ENCODE measurements around the gene MBNL1.

GRCh38 chr3:152330559-152330958 lies 61.8 kb downstream of the MBNL1 start:
- TF ChIP-seq BRCA1 (CRISPR knock-in tag; IDR thresholded peaks at IDR 0.05), result no peak
- no peak for TF ChIP-seq MXD4 (CRISPR knock-in tag; IDR thresholded peaks at IDR 0.05)
- TF ChIP-seq MXI1 (IDR thresholded peaks at IDR 0.05; ENCODE audit: borderline replicate concordance, low read depth, low read length), result no peak
- no peak for TF ChIP-seq PCBP1 (IDR thresholded peaks at IDR 0.05; ENCODE audit: borderline replicate concordance, low read depth, low read length)
- TF ChIP-seq RBAK (CRISPR knock-in tag; IDR thresholded peaks at IDR 0.05), result no peak
- TF ChIP-seq HCFC1 (IDR thresholded peaks at IDR 0.05; ENCODE audit: low read depth, low read length), result no peak
- no peak for TF ChIP-seq ZNF530 (CRISPR knock-in tag; IDR thresholded peaks at IDR 0.05; ENCODE audit: low read depth)
- TF ChIP-seq ELF1 (CRISPR knock-in tag; IDR thresholded peaks at IDR 0.05), result no peak
- no peak for TF ChIP-seq POLR2AphosphoS5 (IDR thresholded peaks at IDR 0.05; ENCODE audit: low read depth, low read length)
- no peak for TF ChIP-seq FOXM1 (CRISPR knock-in tag; IDR thresholded peaks at IDR 0.05)
- TF ChIP-seq MYC (CRISPR knock-in tag; IDR thresholded peaks at IDR 0.05; ENCODE audit: borderline replicate concordance), result no peak
